ENCODE results near the gene RACGAP1.
A peak's percentile ranks its signal among the peaks of the same experiment; 100 is the strongest.

Gene RACGAP1

DNA sequence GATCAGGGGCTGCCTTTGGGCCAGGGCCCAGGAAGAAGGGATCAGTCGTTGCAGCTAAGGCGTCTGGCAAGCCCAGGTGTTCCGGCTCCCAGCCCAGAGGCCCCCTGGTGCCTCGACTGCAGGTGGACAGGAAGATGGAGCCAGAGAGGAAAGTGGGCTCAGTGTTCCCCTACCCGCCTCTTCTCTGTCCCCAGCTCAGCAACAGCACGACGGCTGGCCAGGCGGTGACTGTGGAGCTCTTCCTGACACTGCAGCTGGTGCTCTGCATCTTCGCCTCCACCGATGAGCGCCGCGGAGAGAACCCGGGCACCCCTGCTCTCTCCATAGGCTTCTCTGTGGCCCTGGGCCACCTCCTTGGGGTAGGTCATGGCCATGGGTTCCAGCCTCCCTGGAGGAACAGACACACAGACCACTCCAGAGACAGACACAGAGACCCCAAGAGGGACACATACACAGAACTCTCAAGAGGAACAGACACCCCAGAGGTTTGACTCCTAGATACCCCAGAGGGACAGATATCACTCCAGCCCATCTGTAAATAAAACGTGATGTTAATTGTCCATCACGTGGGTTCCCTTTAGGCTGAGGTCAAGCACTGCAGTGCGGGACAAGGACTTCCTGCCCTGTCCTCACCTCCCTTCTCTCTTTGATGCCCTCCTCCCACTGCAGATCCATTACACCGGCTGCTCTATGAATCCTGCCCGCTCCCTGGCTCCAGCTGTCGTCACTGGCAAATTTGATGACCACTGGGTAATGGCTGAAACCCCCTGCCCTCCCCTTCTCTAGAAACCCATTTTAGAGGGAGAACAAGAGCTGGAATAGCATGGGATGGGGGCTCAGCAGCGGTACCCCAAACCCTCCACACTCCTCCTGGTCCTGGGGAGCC lies 71.1 kb downstream of the RACGAP1 start:
- no peak for DNase-seq

DNA sequence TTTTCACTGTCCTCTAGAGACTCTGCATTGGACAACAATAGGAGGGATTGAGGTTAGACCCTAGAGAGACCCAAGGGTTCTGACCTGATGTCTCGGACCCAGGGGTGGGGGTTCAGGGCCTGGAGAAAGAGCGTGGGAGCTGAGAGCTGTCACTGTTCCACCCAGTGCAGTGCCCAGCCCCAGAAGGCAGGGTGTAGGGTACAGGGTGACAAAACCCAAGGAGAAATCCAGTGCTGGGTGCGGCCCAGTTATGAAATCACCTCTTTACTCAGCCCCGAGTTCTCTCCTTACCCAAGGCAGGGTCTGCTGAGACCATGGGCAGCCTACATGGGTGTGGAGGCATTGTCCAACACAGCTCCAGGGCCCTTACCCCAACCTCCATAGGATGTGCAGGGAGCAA lies 72.1 kb downstream of the RACGAP1 start:
- DNase-seq = no peak

- no peak for DNase-seq
These were observed 72.8 kb downstream of the RACGAP1 start for GRCh38 chr12:49952391-49953055.

GRCh38 chr12:49951411-49952240 lies 73.7 kb downstream of the RACGAP1 start:
- DNase-seq = no peak

DNA sequence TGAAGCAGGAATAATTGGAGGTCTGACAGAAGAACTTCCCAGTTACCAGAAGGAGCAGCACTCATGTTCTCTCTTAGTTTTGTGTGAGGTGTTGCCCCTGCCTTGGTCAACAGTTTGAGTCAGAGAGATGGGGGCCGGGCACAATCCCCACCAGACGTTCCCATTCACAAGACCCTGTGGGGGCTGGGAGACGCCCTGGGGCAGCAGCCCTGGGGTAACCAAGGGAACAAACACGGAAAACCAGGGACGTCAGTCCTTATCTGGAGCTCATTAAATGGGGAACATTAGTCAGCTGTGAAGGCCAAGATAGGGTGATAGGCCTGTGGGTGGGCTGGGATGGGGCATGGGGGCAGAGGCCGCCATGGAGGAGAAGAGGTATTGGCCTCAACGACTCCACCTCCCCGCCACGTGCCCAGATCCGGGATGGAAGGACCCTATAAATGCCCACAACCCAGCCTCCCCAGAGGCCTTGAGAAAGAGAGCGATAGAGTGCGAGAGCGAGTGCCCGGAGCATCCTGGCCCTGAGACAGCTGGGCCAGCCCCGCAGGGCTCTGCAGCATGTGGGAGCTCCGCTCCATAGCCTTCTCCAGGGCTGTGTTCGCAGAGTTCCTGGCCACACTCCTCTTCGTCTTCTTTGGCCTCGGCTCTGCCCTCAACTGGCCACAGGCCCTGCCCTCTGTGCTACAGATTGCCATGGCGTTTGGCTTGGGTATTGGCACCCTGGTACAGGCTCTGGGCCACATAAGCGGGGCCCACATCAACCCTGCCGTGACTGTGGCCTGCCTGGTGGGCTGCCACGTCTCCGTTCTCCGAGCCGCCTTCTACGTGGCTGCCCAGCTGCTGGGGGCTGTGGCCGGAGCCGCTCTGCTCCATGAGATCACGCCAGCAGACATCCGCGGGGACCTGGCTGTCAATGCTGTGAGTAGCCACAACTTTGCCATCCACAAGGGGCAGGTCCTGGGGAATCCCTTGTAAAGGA lies 74.7 kb downstream of the RACGAP1 start, which contains the start of gene AQP2:
AQP2 (plus strand) TSS at position 465 of the 979 bp plus-strand sequence; CDS start at position 559, 94 bp downstream.
- DNase-seq = no peak

- DNase-seq = no peak
These were observed 75.4 kb downstream of the RACGAP1 start for GRCh38 chr12:49949866-49950265.

DNA sequence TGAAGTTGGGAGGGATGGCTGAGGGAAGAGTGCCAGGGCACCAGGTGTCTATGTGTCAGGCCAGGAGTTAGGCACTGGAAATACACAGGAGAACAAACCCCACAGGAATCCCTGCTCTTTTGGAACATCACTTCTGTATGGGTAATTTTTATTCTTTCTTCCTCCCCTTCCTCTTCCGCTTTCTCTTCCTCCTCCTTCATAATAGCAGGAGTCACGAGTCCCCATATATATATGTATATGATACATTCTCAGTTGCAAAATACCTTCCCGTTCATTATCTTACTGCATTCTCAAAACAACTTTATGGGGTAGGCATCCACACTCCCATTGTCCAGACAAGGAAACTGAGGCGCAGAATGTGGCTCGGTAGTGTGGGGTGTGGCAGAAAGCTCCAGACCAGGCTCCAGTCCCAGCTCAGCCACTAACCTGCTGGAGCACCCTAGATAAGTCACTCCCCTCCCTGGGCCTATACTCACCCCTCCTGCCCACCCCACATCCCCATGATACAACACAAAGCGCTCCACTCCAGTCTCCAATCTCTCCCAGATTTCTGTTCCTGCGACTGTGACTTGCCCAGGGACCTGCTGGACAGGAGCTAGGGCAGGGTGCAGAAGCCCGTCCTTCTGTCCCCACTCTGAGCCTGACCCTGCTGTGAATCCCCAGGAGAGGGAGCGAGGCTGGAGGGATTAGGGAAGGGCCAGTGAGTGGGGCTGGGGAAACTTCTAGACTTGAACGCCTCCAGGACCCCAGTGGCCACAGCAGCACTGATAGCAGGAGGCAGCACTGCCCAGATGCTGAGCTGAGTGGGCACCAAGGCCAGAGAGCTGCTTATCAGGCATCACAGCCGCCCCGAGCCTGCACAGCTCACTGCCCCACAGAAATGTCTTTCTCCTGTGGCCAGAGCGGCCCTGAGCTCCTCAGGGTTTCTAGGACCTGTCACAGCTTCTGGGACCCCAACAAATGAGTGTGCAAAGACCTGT lies 76.1 kb downstream of the RACGAP1 start:
- no peak for DNase-seq

GRCh38 chr12:49947593-49948226 lies 77.6 kb downstream of the RACGAP1 start:
- DNase-seq = no peak

DNA sequence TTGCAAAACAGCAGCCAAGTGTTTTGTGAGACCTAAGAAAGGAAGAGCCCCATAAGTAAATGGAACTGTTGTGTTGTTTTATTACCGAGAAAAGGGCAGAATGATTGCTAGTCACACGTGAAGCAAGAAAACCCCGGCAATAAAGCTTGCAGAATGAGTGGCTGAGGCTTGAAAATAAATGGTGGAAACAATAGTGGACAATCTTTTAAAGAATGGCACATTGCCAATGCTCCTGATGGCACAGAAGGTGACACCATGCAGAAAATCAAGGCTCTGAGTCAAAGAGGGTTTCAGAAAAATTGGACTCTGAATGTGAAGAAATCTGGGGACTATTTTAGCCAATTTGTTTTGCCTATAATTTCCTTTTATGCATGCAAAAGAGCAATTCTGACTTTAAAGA lies 78.8 kb downstream of the RACGAP1 start:
- no peak for DNase-seq

- DNase-seq = no peak
These were observed 79.2 kb downstream of the RACGAP1 start for GRCh38 chr12:49946086-49946485.

- DNase-seq = peak; percentile 89
These were observed 79.8 kb downstream of the RACGAP1 start for GRCh38 chr12:49945394-49946080.

- no peak for DNase-seq
These were observed 80.6 kb downstream of the RACGAP1 start for GRCh38 chr12:49944718-49945117.

DNA sequence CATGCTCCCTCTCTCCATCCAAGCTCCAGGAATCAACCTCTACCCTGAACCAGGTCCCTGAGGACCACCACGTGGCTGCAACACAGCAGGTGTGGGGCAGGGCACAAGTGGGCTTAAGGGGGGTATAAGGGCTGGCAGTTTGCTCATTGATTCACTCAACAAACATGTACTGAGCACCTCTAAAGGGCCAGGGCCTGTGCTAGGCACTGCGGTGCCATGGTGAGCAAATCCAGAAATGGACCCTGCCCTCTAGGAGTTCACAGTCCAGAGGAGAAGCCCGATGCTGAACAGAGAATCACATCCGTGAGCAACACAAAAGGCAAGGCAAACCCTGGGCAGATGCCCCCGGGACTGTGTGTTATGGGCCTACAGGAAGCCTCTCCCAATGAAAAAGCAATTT lies 81.2 kb downstream of the RACGAP1 start:
- no peak for DNase-seq

GRCh38 chr12:49943625-49943960 lies 81.7 kb downstream of the RACGAP1 start:
- DNase-seq = no peak

DNA sequence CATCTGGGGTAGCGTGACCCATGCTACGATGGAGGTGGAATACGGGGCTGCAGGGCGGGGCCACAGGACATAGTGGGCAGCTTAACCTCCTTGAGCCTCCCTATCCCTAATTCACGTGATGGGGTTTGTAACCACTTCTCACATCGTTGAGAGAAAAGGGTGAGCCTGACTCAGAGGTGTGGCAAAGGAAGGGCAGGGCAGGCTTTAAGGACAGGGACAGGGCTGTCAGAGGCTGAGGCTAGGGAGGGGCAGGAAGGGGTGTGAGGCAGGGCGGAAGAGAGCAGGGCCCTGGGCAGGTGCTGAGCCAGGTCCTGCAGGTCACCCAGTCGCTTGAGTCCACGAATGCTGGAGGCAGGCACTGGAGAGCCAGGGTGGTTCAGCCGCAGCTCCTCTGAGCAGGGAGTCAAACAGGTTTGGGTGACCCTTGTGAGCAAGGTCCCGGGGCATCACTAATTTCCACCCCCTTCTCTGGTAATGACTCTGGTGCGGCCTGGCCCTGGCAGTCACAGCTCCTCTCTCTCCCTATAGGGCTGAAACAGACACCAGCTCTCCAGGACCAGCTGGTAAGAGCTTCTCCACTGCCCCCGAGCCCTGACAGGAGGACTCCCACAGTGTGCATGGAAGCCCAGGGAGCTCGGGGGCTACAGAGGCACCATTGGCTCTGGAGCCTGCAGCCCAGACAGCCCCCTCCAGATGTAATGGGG lies 82.2 kb downstream of the RACGAP1 start:
- no peak for DNase-seq

DNA sequence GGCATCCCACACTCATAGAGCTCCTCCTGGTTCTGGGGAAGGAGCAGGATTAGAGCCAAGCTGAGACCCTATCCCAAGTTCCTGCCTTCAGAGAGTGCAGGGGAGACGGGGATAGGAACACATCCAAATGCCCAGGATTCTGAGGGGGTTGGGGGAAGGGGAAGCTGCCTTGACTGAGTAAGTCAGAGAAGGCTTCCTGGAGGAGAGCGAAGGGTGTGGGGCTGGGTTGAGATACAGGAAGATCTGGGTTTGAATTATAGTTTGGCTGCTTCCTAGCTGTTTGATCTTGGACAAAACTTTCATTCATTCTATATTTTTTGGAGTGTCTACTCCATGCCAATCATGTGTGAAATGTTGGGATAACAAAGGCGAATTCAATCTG lies 82.8 kb downstream of the RACGAP1 start:
- DNase-seq = no peak

- DNase-seq = no peak
These were observed 83.5 kb downstream of the RACGAP1 start for GRCh38 chr12:49941556-49942511.

GRCh38 chr12:49939707-49940106 lies 85.6 kb downstream of the RACGAP1 start:
- DNase-seq = no peak
